K562 (cell line): ENCODE results near the gene PTH1R. TPM values are rescaled to one million over a fixed set of nuclear protein-coding genes. Genes with fewer than 3 reads are reported as not detected.

ENCODE experiments used
- AFF4 ChIP-seq: sonication (generic); formaldehyde crosslinking; IDR thresholded peaks from 2 replicates; pipeline ENCODE4 v1.8.0; 2023; ENCODE audit warnings: mild to moderate bottlenecking, missing genetic modification reagents
- BACH1 ChIP-seq: fragments of 200-800 bp; sonication (Bioruptor generic); IDR thresholded peaks from 2 replicates; pipeline ENCODE4 v1.6.1; 2016; ENCODE audit warnings: missing genetic modification characterization, missing compliant biosample characterization
- CGGBP1 ChIP-seq: fragments of 250-450 bp; sonication (Bioruptor Pico); IDR thresholded peaks from 2 replicates; pipeline ENCODE4 v1.9.0; 2021; ENCODE audit warnings: mild to moderate bottlenecking
- E2F5 ChIP-seq: sonication (generic); formaldehyde crosslinking; IDR thresholded peaks from 2 replicates; pipeline ENCODE4 v1.8.0; 2022; ENCODE audit warnings: mild to moderate bottlenecking, missing genetic modification reagents
- ELK1 ChIP-seq: sonication (generic); formaldehyde crosslinking; IDR thresholded peaks from 2 replicates; pipeline ENCODE4 v1.8.1; 2022; ENCODE audit warnings: missing genetic modification reagents
- EWSR1 ChIP-seq: fragments of 450-650 bp; IDR thresholded peaks from 2 replicates; pipeline ENCODE4 v1.6.1; 2018; ENCODE audit warnings: borderline replicate concordance, mild to moderate bottlenecking, low read depth, moderate library complexity; ENCODE audit not compliant: partially characterized antibody
- HES1 ChIP-seq: fragments of 450-650 bp; IDR thresholded peaks from 2 replicates; pipeline ENCODE4 v1.6.1; 2016; ENCODE audit warnings: low read depth, mild to moderate bottlenecking, moderate library complexity
- HINFP ChIP-seq: fragments of 450-650 bp; conservative IDR thresholded peaks from 2 replicates; pipeline ENCODE4 v1.6.1; 2016; ENCODE audit warnings: missing genetic modification characterization, low read depth, mild to moderate bottlenecking, control low read depth, missing compliant biosample characterization
- KLF13 ChIP-seq: fragments of 450-650 bp; IDR thresholded peaks from 2 replicates; pipeline ENCODE4 v1.6.1; 2016; ENCODE audit warnings: missing genetic modification characterization, low read depth, mild to moderate bottlenecking, missing compliant biosample characterization, moderate library complexity, borderline replicate concordance
- MXI1 ChIP-seq: IDR thresholded peaks from 2 replicates; pipeline ENCODE4 v1.6.1; 2011; ENCODE audit warnings: low read depth, mild to moderate bottlenecking, improper control_type of control experiment, low read length
- NFIX ChIP-seq: fragments of 250-450 bp; sonication (Bioruptor Pico); IDR thresholded peaks from 2 replicates; pipeline ENCODE4 v1.4.0; 2020; ENCODE audit warnings: low read depth, mild to moderate bottlenecking, moderate library complexity
- TCF15 ChIP-seq: fragments of 250-450 bp; sonication (Bioruptor Pico); IDR thresholded peaks from 2 replicates; pipeline ENCODE4 v1.8.0; 2022; ENCODE audit warnings: moderate library complexity, mild to moderate bottlenecking, inconsistent platforms
- U2AF1 ChIP-seq: fragments of 200-400 bp; formaldehyde crosslinking; optimal IDR thresholded peaks from 2 replicates; pipeline ENCODE3; 2017; ENCODE audit warnings: mild to moderate bottlenecking, low read depth, low read length, moderate library complexity
- ZFX ChIP-seq: sonication (generic); formaldehyde crosslinking; IDR thresholded peaks from 2 replicates; pipeline ENCODE4 v1.8.0; 2022; ENCODE audit warnings: mild to moderate bottlenecking, missing genetic modification reagents, moderate library complexity
- ZNF253 ChIP-seq: fragments of 250-450 bp; sonication (Bioruptor Pico); conservative IDR thresholded peaks from 2 replicates; pipeline ENCODE4 v1.6.1; 2021; ENCODE audit warnings: mild to moderate bottlenecking
- ZNF785 ChIP-seq: fragments of 250-450 bp; sonication (Bioruptor Pico); IDR thresholded peaks from 2 replicates; pipeline ENCODE4 v1.4.0; 2020; ENCODE audit warnings: mild to moderate bottlenecking
- polyA plus RNA-seq, 8 experiments: library from polyadenylated mRNA; depleted of rRNA in 4 of 8; stranded (reverse) in 5 of 8; unstranded in 3 of 8; fragments of >200 nt; fragmentation: Nextera tagmentation in 2 of 8; fragmentation: Illumina TruSeq in 1 of 8; extraction: Ambion mirVana in 2 of 8; extraction: Trizol in 1 of 8; gene quantifications; 2 replicates each; pipeline versions ENCODE4 v1.2.1 to v1.2.3, GENCODE V29; 2011 to 2014; ENCODE audit warnings: inconsistent platforms in 1 of 8, missing spikeins in 1 of 8
- total RNA-seq, 7 experiments: library from RNA; depleted of rRNA in 6 of 7; stranded (reverse); fragments of >200 nt in 6 of 7; fragmentation: Illumina TruSeq in 2 of 7; extraction: Trizol in 2 of 7; gene quantifications; 2 replicates each; pipeline versions ENCODE4 v1.2.1 to v1.2.3, GENCODE V29; 2011 to 2021; ENCODE audit warnings: low replicate concordance in 1 of 7

The PTH1R gene
- total and polyA plus RNA-seq, 9 of the 15 experiments (the other 6 are each of a cell fraction or from before 2014, with no cell fraction given) = not detected

GRCh38 chr3:46946856-46947545 lies 69.5 kb downstream of the PTH1R start (continued):
- TF ChIP-seq AFF4 (CRISPR knock-in tag) (no peak), KLF13 (tag) (no peak), ZNF785 (CRISPR knock-in tag) (no peak), U2AF1 (no peak), HES1 (no peak), E2F5 (CRISPR knock-in tag) (no peak), EWSR1 (no peak), TCF15 (CRISPR knock-in tag) (no peak), ELK1 (CRISPR knock-in tag) (no peak), HINFP (tag) (no peak), NFIX (CRISPR knock-in tag) (no peak), MXI1 (no peak), ZFX (CRISPR knock-in tag) (no peak), BACH1 (no peak), ZNF253 (CRISPR knock-in tag) (no peak), CGGBP1 (CRISPR knock-in tag) (no peak)
